HG02623 (cell line): ENCODE measurements around the gene EHMT2.
A peak's percentile ranks its signal among the peaks of the same experiment; 100 is the strongest.
"Not testable (repeated sequence)": the region's sequence is repeated elsewhere in the genome, so short reads cannot be mapped to it uniquely, and the experiment has no call there.

Experiments used
- ATAC-seq: cut with Tn5 transposase; IDR thresholded peaks from one replicate; pipeline ENCODE4 v1.9.1; 2021; ENCODE audit warnings: moderate library complexity; ENCODE audit not compliant: unreplicated experiment

EHMT2 gene

GRCh38 chr6:31915756-31916155, 18.3 kb upstream of the EHMT2 start:
- no peak for ATAC-seq

GRCh38 chr6:31915351-31915750, 17.9 kb upstream of the EHMT2 start:
- ATAC-seq: no peak

GRCh38 chr6:31911826-31912585, 14.5 kb upstream of the EHMT2 start:
- no peak for ATAC-seq

- not testable (repeated sequence) for ATAC-seq
These were observed 11.8 kb upstream of the EHMT2 start for GRCh38 chr6:31909298-31909697.

GRCh38 chr6:31908791-31909190, 11.3 kb upstream of the EHMT2 start:
- ATAC-seq: peak; percentile 52

- ATAC-seq: not testable (repeated sequence)
These were observed 10.8 kb upstream of the EHMT2 start for GRCh38 chr6:31908255-31908654.

- ATAC-seq: no peak
These were observed 9.8 kb upstream of the EHMT2 start for GRCh38 chr6:31907158-31907813.

GRCh38 chr6:31906727-31907126, 9.2 kb upstream of the EHMT2 start:
- not testable (repeated sequence) for ATAC-seq

- no peak for ATAC-seq
These were observed 8.6 kb upstream of the EHMT2 start for GRCh38 chr6:31906122-31906521.

- no peak for ATAC-seq
These were observed 7.5 kb upstream of the EHMT2 start for GRCh38 chr6:31905041-31905440.

- no peak for ATAC-seq
These were observed 6.5 kb upstream of the EHMT2 start for GRCh38 chr6:31903957-31904356.

- peak; percentile 44 for ATAC-seq
These were observed 4.6 kb upstream of the EHMT2 start, which contains the start of gene ZBTB12 for GRCh38 chr6:31901953-31902643. ZBTB12 (minus strand) TSS chr6:31902086; CDS start chr6:31901305, 781 bp downstream.

GRCh38 chr6:31901415-31901952, 4.0 kb upstream of the EHMT2 start:
- ATAC-seq: no peak

- ATAC-seq: no peak
These were observed 3.5 kb upstream of the EHMT2 start for GRCh38 chr6:31900917-31901414.

- no peak for ATAC-seq
These were observed 2.6 kb upstream of the EHMT2 start for GRCh38 chr6:31899882-31900722.

- no peak for ATAC-seq
These were observed 1.7 kb upstream of the EHMT2 start for GRCh38 chr6:31899215-31899614.

- no peak for ATAC-seq
These were observed 999 bp upstream of the EHMT2 start for GRCh38 chr6:31898383-31899011.

- ATAC-seq: no peak
These were observed 464 bp downstream of the EHMT2 start for GRCh38 chr6:31896856-31897611.

- ATAC-seq: no peak
These were observed 1.0 kb downstream of the EHMT2 start for GRCh38 chr6:31896493-31896855.
